DOHH2 (cell line): Measurements from ENCODE around the gene CEL.

Experiments used
- CTCF ChIP-seq: fragments of 200-600 bp; sonication (generic); IDR thresholded peaks from one replicate; pipeline ENCODE4 v1.5.1; 2014; ENCODE audit warnings: antibody characterized with exemption, mild to moderate bottlenecking, low read depth, low read length; ENCODE audit not compliant: poor library complexity, severe bottlenecking
- EZH2phosphoT487 ChIP-seq: fragments of 200-600 bp; sonication (generic); IDR thresholded peaks from 2 replicates; pipeline ENCODE4 v1.6.1; 2017; ENCODE audit warnings: borderline replicate concordance, mild to moderate bottlenecking, antibody characterized with exemption, low read length, moderate library complexity, mixed read lengths

GRCh38 chr9:133044125-133044524, 17.7 kb upstream of the CEL start:
- no peak for TF ChIP-seq CTCF
- TF ChIP-seq EZH2phosphoT487 = no peak
